Measurements from ENCODE around the gene RNF213.

Gene RNF213

DNA sequence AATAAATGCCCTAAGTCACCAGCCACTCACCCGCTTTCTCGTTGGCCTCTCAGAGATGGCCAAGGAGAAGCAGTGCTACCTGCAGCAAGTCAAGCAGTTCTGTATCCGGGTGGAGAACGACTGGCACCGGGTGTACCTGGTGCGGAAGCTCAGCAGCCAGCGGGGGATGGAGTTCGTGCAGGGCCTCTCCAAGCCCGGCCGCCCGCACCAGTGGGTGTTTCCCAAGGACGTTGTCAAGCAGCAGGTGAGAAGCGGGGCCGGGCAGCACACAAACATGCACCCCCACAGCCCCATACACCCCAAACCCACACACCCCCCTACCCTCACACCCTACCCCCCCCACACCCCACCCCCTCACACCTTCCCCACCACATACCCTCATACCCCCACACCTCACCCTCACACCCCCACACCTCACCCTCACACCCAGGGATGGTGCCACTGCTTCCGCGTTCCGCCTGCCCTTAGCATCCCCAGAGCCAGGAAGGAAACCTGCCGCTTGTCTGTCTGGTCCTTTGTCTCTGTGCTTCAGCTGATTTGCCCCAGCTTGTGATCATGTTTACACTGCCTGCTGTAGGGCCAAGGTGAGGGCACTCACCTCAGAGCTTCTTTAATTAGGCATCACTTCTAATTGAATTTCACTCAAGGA, 112.4 kb downstream of the RNF213 start:
- no peak for DNase-seq (ENCODE audit: low read depth in 2 of 2)

GRCh38 chr17:80374039-80374731, 113.5 kb downstream of the RNF213 start:
- no peak for DNase-seq (ENCODE audit: low read depth in 2 of 2)

GRCh38 chr17:80374732-80375585, 114.3 kb downstream of the RNF213 start:
- no peak for DNase-seq (ENCODE audit: low read depth in 2 of 2)

DNA sequence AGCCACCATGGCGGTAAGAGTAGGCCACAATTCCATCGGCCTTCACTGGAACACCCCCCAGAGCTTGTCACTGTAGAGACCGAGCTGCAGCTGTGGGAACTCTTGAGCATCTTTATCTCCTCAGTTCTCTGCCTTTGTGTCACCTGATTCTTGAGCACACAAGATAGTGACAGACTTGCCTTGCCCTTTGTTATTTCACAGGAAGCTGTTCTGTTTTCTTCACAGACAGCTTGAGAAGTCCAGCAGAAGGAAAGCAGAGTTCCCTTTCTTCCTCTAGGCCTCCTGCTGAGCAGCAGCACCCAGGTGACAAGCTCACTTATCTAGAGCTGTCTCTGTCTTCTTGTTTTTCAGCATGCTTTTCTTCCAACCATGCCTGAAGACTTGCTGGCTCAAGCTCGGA, 115.9 kb downstream of the RNF213 start:
- DNase-seq (ENCODE audit: low read depth in 2 of 2): no peak

DNA sequence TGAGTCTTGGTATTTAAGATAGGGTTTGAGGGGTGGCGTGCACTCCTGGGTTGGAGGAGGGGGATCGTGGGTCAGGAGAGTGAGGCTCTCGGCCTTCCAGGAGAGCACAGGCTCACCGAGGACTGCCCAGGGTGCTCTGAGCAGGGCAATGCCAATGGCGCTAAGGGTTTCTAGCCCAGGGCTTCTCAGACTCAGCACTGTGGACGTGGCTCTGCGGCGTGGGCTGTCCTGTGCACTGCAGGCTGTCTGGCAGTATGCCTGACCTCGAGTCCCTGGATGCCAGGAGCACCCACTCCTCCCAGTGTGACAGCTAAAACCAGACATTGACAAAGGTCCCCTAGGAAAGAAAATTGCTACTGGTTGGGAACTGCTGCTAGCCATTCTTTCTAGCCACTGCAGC, 117.1 kb downstream of the RNF213 start:
- DNase-seq (ENCODE audit: low read depth in 2 of 2): no peak

GRCh38 chr17:80379348-80379747, 118.7 kb downstream of the RNF213 start:
- DNase-seq (ENCODE audit: low read depth in 2 of 2): no peak

- no peak for DNase-seq (ENCODE audit: low read depth in 2 of 2)
Measured at GRCh38 chr17:80380068-80380467, 119.4 kb downstream of the RNF213 start.

GRCh38 chr17:80380555-80381002, 119.9 kb downstream of the RNF213 start:
- no peak for DNase-seq (ENCODE audit: low read depth in 2 of 2)

DNA sequence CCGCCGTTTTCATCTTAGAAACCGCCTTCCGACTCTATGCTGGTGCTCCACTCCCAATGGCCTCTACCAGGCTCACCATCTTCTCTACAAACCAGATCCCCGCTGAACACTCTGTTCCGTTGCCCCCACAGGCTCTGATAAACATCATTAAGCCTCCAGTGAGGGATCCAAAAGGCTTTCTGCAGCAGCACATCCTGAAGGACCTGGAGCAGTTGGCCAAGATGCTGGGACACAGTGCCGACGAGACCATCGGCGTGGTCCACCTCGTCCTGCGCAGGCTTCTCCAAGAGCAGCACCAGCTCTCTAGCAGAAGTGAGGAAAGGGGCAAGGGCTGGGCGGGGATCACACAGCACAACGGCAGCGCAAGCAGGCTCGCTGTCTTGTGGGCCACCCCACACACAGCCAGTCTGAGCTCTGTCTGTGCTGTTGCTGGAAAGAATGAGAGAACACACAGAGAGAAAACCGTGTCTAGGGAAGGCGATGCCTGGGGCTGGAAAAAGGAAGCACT, 120.8 kb downstream of the RNF213 start:
- DNase-seq (ENCODE audit: low read depth in 2 of 2): no peak

DNA sequence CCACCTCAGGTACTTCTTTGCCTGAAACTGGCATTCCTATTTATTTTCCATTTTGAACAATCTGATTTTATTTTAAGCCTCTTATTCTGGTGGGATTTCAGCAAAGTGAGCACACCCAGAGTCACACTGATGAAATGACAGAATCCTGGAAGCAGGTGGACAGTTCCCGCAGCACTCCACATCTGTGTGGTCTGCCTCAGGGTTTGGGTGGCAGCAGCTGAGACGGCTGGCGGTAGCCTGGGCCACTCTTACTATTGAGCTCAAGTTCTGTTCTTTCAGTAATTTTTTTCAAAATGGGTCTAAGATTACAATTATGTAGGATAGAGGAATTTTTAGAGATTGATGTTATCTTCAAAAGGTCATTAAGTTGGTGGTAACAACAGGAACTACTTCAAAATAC, 121.8 kb downstream of the RNF213 start:
- no peak for DNase-seq (ENCODE audit: low read depth in 2 of 2)

GRCh38 chr17:80382956-80383355, 122.3 kb downstream of the RNF213 start:
- no peak for DNase-seq (ENCODE audit: low read depth in 2 of 2)

DNA sequence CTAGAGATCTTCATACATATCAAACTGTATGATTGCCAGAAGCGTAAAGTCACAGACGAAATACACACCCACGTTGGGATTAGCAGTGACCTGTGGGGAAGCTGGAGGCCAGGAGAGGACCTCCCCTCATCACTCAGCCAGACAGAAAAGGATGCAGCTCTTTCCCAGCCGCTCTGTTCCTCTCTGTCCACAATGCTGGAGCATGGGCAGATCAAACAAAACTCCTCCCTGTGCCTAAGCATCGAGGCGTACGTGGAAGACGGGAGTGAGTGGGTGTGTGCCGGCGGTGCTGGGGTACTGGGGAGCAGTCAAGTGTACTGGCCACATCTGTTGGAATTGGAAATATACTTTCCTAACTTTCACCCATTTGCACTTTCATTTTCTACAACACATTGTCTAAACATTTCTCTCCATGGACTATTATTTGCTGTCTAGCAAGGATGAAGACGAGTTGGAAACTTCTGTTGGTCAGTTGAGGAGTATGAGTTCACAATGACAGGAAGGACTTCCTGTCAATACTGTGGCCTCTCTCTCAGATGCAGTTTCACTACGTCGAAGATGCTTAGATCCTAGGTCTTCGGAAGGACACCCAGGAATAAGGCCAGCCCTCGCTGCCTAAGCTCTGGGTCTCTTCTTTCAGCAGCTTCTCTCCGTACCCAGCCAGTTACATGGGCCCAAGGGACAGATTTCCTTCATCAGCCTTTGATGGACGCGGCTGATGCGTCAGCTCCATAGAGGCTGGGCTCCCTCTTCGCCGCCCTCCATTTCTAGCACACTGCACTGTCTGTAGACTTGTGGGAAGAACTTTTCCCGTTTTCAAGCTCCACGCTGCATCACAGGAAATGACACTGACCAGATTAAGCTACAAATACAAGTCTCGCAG, 123.7 kb downstream of the RNF213 start:
- no peak for DNase-seq (ENCODE audit: low read depth in 2 of 2)

GRCh38 chr17:80385046-80385445, 124.4 kb downstream of the RNF213 start:
- no peak for DNase-seq (ENCODE audit: low read depth in 2 of 2)

DNA sequence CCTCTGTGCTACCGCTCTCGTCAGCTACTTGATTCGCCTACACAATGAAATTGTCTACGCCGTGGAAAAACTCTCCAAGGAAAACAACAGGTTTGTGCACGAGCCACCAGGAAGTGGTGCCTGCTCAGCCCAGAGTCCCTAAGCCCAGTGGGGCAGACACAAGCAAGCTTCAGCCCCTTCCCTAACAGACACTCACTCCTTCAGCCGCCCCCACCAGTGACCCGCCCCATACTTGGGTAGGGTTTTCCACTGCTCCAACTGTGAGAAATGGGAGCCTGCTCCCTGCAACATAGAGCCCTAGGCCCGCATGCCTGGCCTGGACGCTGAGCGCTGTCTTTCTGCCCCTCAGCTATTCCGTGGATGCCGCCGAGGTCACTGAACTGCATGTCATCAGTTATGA, 125.7 kb downstream of the RNF213 start:
- DNase-seq (ENCODE audit: low read depth in 2 of 2): no peak

GRCh38 chr17:80387071-80387470, 126.4 kb downstream of the RNF213 start:
- DNase-seq (ENCODE audit: low read depth in 2 of 2): no peak

- no peak for DNase-seq (ENCODE audit: low read depth in 2 of 2)
Measured at GRCh38 chr17:80388175-80388574, 127.5 kb downstream of the RNF213 start.

DNA sequence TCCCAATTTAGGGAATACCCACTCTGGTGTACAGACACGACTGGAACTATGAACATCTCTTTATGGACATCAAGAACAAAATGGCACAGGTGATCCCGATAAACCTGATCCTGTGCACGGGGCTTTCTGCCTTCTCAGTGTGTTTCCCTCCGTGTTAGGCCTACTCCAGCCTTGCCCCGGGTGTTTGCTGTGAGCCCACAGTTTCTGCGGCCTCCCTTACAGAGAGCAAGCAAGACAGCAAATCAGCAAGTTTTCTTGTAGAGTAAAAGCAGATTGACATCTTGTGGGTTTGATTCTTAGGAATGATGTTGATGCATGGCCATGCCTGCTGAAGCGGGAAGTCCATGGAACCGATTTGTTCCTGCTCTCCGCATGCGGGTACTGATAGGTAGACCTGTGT, 127.9 kb downstream of the RNF213 start:
- no peak for DNase-seq (ENCODE audit: low read depth in 2 of 2)

DNA sequence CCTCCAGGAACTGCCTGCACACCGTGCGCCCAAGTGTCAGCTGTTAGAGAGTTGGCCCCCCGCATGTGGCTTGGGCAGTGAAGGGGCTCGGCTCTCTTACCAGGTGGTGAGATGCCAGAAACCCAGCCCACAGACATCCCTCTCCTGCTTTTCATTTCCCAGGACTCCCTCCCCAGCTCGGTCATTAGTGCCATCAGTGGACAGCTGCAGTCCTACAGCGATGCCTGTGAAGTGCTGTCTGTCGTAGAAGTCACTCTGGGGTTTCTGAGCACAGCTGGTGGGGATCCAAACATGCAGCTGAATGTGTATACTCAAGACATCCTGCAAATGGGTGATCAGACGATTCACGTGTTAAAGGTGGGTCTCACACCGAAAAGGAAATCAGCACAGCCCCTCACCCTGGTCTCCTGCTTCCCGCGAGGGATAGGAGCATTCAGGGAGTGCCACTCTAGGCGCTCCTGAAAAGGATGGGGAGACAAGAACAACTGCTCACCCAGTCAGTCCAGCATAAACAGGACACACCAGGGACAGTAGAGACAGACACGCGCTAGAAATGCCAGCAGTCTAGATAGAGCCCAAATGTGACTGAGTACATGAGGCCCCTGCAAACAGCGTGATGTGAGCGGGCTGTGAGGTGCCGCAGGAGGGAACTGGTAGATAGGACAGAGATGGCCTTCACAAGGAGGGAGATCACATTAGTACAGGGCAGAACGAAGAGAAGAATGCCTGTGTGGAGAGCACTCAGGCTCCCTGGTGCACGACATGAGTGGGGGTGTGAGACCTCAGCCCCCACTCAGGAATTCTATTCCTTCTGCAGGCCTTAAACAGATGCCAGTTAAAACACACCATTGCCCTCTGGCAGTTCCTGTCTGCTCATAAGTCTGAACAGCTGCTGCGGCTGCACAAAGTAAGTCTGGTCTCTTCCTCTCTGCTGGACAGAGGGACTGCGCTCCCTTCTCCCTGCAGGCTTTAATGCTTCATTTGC, 128.7 kb downstream of the RNF213 start:
- no peak for DNase-seq (ENCODE audit: low read depth in 2 of 2)

GRCh38 chr17:80393241-80393890, 132.7 kb downstream of the RNF213 start:
- no peak for DNase-seq (ENCODE audit: low read depth in 2 of 2)

- no peak for DNase-seq (ENCODE audit: low read depth in 2 of 2)
Measured at GRCh38 chr17:80393961-80394360, 133.3 kb downstream of the RNF213 start.
